PC-9 (cell line): ENCODE results near the gene CHSY1.

Experiments used
- EZH2 ChIP-seq: fragments of 200-600 bp; sonication (generic); IDR thresholded peaks from 2 replicates; pipeline ENCODE4 v1.8.0; 2017; ENCODE audit warnings: antibody characterized with exemption, low read depth
- TF ChIP-seq, protein P1 (sequence below): fragments of 200-600 bp; sonication (generic); conservative IDR thresholded peaks from 2 replicates; pipeline ENCODE4 v1.6.1; 2017; ENCODE audit warnings: mixed run types, antibody characterized with exemption, mild to moderate bottlenecking, moderate library complexity

- TF ChIP-seq, protein P1, sequence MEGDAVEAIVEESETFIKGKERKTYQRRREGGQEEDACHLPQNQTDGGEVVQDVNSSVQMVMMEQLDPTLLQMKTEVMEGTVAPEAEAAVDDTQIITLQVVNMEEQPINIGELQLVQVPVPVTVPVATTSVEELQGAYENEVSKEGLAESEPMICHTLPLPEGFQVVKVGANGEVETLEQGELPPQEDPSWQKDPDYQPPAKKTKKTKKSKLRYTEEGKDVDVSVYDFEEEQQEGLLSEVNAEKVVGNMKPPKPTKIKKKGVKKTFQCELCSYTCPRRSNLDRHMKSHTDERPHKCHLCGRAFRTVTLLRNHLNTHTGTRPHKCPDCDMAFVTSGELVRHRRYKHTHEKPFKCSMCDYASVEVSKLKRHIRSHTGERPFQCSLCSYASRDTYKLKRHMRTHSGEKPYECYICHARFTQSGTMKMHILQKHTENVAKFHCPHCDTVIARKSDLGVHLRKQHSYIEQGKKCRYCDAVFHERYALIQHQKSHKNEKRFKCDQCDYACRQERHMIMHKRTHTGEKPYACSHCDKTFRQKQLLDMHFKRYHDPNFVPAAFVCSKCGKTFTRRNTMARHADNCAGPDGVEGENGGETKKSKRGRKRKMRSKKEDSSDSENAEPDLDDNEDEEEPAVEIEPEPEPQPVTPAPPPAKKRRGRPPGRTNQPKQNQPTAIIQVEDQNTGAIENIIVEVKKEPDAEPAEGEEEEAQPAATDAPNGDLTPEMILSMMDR, result no peak
- no peak for TF ChIP-seq EZH2
Observed at GRCh38 chr15:101201411-101202174, 50.3 kb downstream of the CHSY1 start.
